GM19455 (cell line): ENCODE data around the gene PRDM2.

ENCODE experiments used
- ATAC-seq: cut with Tn5 transposase; IDR thresholded peaks from one replicate; pipeline ENCODE4 v1.9.1; 2021; ENCODE audit not compliant: unreplicated experiment

Gene PRDM2

DNA sequence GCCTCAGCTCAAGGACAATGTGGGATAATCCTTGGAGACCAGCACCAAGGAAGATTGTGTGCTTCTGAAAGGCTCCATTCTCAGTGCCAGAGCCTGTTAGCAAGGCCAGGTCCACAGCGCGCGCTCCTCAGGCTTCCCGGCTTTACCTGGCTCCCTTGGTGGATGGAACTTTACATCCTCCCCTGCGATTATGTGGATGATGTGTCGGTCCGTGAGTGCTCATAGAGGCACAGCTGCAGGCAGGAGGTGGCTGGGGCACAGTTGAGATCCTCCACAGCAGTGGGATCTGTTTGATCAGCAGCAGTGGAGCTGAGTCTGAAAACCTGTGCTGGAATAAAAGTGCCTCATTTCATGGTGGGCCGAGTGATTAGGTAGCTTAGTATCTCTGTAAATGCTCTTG, 62.7 kb downstream of the PRDM2 start:
- no peak for ATAC-seq

DNA sequence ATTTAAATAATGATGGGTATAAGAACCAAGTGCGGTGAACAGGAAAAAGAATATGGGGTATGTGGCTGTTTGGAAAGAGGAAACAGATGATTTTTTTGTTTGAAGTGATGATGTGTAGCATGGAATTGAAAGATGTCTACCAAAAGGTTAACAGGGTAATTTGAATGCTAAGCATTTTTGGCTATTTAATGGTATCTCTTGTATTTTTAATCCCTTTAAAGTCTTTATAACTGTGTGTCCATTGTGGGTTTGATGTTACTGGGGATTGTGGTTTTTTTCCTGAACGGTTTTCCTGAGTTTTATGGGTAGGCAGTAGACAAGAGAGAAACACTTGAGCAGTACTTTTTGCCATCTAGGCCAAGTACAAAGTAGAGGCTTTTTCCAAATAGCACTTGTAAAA, 63.2 kb downstream of the PRDM2 start:
- no peak for ATAC-seq

- no peak for ATAC-seq
Observed at GRCh38 chr1:13763991-13764390, 64.0 kb downstream of the PRDM2 start.

GRCh38 chr1:13764588-13765332, 64.8 kb downstream of the PRDM2 start:
- ATAC-seq = no peak

DNA sequence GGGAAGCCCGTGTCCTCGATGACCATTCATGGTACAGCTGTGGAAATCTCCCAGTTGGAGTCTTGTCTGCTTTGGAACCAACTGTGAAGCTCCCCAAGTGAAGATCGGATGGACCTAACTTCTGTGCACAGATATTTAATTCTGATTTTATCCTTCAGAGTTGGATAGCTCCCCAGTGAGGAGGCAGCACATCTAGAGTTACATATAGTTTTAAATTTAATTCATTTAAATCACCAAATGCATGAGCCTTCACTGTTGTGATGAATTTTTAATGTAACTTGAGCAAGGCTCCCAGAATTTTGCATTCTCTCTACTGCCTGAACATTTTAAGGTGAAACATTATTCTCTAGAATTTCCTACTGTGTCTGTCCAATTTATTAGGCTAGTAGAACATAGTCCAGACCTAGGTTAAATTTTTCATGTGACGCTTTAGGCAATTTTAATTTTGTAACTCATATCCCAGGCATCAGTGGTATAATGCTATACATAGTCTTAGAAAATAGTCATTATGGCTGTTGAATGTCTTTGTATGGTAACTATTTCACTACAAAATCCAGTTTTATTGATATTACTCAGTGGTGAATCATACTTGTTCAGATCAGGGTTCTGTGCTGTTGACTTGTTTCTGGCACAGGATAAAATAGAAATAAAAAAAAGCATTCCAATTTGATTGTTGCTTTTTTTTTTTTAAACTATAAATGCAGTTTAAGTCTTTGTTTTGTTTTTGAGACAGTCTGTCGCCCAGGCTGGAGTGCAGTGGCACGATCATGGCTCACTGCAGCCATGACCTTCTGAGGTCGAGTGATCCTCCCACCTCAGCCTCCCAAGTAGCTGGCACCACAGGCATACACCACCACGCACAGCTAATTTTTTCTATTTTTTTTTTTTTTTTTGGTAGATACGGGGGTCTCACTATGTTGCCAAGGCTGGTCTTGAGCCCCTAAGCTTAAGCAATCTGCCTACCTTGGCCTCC, 66.9 kb downstream of the PRDM2 start:
- no peak for ATAC-seq

DNA sequence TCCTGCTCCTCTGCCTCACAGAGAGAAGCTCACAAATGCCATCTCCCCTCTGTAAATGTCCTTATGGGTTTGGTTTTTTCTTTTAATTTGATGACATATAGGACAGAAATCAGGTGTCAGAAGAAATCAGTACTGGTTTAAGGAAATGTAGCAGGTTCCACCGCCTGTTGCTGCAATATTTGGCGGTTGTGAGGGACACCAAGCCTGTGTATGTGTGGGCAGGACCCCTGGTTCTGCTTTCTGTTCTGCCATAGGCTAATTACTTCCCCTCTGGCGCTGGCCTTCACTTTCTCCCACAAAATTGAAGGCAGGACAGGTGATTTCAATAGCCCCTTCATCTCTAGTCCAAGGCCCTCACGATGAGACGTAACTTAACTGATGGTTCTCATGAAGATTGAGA, 69.2 kb downstream of the PRDM2 start:
- ATAC-seq = no peak

DNA sequence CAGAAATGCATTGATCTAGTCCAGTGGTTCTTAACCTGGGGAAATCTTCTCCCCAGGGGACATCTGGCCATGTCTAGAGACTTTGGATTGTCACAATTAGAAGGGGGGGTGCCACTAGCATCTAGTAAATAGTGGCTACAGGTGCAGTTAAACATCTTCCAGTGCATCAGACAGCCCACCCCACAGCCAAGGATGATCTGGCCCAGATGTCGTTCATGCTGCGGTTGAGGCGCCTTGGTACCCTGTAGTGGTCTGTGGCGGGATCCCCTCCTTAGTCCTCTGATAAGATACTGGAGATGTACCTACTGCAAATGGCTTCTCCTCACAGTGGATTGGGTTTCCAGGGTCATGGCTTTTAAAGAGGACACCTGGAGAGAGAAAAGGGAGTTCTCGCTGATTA, 69.8 kb downstream of the PRDM2 start:
- no peak for ATAC-seq

GRCh38 chr1:13770743-13771142, 70.8 kb downstream of the PRDM2 start:
- no peak for ATAC-seq

DNA sequence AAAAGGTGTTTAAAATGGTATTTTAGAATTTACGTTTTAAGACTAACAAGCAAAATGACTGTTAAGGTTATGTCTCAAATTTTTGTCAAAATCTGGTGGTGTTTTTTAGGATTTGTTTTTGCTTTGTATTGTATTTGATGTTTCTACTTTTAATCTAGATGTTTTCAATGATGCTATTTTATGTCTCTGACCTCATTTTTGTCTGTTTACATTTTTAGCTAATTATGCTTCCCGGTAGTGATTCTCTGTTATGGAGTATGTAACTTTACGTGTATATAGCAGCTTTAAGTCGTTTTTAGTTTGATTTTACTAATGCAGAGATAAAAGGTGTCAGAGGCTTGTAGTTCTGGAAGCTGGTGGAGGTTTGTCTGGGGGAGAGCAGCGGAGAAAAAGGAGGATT, 71.8 kb downstream of the PRDM2 start:
- ATAC-seq = no peak

- no peak for ATAC-seq
Observed at GRCh38 chr1:13772271-13772670, 72.3 kb downstream of the PRDM2 start.

DNA sequence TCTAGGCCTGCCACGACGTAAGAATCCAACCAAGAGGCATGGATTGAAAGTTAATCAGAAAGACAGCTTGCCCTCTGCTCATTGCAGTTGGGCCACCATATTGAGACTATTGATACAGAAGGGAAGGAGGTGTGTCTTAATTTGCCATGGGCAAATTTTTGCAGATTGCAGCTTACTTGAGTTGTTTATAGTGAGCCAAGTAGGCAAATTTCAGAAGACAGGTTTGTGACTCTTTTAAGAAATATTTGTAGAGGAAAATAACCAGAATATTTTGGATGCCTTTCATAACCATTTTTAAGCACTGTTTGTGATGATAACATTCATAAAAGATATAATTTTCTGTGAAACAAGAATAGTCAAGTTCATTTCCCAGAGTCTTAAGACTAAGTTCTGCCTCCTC, 74.1 kb downstream of the PRDM2 start:
- ATAC-seq = no peak

DNA sequence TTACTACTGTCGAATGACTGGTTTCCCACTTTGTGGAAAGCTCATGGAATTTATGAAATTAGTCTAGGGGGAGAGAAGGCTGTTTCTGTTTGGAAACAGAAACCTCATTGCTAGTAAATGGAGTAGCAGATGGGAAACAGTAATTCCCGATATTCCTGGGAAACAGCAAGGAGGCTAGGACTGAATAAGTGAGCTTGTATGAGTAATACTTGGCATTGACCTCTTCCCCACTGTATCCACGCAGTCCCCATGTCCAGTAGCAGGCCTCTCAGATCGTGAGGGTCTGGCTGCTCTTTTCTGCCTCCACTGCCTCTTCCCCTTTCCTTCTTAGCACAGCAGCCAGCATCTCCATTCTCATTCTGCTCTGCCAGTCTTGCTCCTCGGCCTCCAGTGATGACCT, 75.5 kb downstream of the PRDM2 start:
- ATAC-seq = no peak

DNA sequence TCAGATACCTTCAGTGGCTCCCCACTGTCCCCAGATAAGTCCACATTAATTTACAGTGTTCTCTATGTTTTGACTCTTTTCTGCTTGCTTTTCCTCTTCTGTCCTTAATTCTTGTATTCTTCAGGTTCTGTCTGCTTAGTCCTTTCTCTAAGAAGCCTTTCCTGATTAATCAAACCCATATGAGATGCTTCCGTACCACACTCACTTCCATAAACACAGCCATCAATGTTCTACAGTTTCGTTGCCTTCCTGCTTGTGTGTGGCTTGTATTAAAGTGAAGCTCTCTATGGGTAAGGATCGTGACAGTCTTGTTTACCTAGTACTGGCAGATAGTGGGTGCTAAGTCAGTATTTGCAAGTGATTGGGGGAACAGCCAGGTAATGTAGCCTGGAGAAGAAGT, 75.9 kb downstream of the PRDM2 start:
- ATAC-seq = no peak

- ATAC-seq = no peak
Observed at GRCh38 chr1:13778431-13778830, 78.4 kb downstream of the PRDM2 start.

DNA sequence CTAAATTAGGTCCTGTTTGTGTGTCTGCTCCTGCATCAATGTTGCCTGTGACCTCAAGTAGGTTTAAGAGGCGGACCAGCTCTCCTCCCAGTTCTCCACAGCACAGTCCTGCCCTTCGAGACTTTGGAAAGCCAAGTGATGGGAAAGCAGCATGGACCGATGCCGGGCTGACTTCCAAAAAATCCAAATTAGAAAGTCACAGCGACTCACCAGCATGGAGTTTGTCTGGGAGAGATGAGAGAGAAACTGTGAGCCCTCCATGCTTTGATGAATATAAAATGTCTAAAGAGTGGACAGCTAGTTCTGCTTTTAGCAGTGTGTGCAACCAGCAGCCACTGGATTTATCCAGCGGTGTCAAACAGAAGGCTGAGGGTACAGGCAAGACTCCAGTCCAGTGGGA, 79.9 kb downstream of the PRDM2 start:
- no peak for ATAC-seq

- ATAC-seq = no peak
Observed at GRCh38 chr1:13780780-13781179, 80.8 kb downstream of the PRDM2 start.

GRCh38 chr1:13781228-13781627, 81.2 kb downstream of the PRDM2 start:
- no peak for ATAC-seq

DNA sequence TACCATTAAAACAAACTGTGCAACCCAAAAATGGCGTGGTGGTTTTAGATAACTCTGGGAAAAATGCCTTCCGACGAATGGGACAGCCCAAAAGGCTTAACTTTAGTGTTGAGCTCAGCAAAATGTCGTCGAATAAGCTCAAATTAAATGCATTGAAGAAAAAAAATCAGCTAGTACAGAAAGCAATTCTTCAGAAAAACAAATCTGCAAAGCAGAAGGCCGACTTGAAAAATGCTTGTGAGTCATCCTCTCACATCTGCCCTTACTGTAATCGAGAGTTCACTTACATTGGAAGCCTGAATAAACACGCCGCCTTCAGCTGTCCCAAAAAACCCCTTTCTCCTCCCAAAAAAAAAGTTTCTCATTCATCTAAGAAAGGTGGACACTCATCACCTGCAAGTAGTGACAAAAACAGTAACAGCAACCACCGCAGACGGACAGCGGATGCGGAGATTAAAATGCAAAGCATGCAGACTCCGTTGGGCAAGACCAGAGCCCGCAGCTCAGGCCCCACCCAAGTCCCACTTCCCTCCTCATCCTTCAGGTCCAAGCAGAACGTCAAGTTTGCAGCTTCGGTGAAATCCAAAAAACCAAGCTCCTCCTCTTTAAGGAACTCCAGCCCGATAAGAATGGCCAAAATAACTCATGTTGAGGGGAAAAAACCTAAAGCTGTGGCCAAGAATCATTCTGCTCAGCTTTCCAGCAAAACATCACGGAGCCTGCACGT, 82.1 kb downstream of the PRDM2 start:
- no peak for ATAC-seq

- ATAC-seq = no peak
Observed at GRCh38 chr1:13782634-13783360, 82.8 kb downstream of the PRDM2 start.

- ATAC-seq = no peak
Observed at GRCh38 chr1:13783551-13783950, 83.6 kb downstream of the PRDM2 start.

DNA sequence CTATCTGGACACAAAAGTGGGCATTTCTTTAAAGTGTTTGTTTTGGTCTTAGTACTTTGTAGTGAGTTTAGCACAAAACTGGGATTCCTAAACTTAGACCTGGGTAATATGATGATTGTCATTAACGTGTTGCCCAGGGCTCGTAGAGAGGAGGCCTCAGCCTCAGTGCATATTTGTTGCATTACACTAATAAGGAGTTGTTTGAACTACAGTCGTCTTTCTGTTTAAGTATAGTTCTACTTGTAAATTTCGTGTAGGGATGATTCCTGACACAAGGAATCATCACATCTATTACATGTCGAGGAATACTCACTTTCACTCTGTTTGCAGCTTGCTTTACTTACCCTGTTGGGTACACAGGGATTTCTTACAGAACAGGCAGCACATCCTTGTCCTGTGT, 85.0 kb downstream of the PRDM2 start:
- no peak for ATAC-seq
